Skin epidermis (tissue), 12 donors: ENCODE measurements around the gene CALCR.

Experiments
- H3K27ac ChIP-seq, 21 experiments: fragments of 200-600 bp; sonication (generic) in 11 of 21; one replicate each; pipeline ENCODE4 v1.5.0; 2020; ENCODE audit warnings: mild to moderate bottlenecking in 3 of 21, inconsistent platforms in 2 of 21, moderate library complexity in 2 of 21
- H3K4me3 ChIP-seq, 7 experiments: fragments of 200-600 bp; sonication (generic) in 2 of 7; one replicate each; pipeline ENCODE4 v1.5.0; 2020; ENCODE audit warnings: inconsistent platforms in 2 of 7, mild to moderate bottlenecking in 2 of 7, moderate library complexity in 1 of 7

The CALCR gene

DNA sequence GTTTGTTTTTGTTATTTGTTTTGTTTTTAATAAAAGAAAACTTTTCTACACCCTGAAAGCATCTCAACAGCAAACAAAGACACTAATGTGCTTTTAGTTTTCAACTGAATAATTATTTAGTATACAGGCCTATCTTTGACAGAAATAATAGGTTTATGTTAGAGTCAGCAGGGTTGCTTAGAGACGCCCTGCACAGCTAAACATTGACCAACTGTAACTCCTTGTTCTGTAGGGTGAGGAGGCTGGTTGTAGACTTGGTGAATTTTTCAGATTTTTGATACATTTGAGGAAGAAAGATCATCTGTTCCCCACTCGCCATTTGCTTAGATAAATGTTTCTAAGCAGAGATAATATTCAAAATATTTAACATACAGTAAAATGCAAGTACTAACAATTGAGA is 103.1 kb downstream of the CALCR start:
- no peak overlapping the region for H3K27ac ChIP-seq
- no peak overlapping the region for H3K4me3 ChIP-seq

- Histone ChIP-seq H3K27ac (no peak overlapping the region), H3K4me3 (no peak overlapping the region)
Observed at GRCh38 chr7:93463764-93464163, 110.8 kb downstream of the CALCR start.

DNA sequence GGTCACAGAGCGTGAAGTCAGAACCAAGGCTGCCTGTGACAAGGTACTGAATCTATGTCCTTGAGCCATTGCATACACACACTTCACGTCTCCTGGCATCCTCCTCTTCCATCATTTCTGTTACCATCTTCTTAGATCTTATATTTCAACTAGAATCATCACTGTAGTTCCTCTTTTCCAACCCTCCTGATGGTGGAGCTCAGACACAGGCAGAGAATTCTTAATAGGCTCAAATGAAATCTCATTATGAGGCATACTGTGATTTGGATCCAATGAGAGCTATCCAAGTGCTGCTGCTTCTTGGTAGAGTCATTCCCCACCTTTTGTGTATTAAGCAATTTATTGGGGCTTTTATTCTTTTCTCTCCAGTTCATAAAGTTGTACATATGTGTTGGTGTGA is 113.2 kb downstream of the CALCR start:
- Histone ChIP-seq H3K27ac (no peak overlapping the region), H3K4me3 (no peak overlapping the region)

GRCh38 chr7:93453262-93453661 is 121.3 kb downstream of the CALCR start:
- Histone ChIP-seq H3K27ac (no peak overlapping the region), H3K4me3 (no peak overlapping the region)

- no peak overlapping the region for H3K4me3 ChIP-seq
- no peak overlapping the region for H3K27ac ChIP-seq
Observed at GRCh38 chr7:93448176-93448575, 126.3 kb downstream of the CALCR start.

GRCh38 chr7:93447509-93447908 is 127.0 kb downstream of the CALCR start:
- H3K27ac ChIP-seq, result no peak overlapping the region
- H3K4me3 ChIP-seq, result no peak overlapping the region

GRCh38 chr7:93442478-93443224 is 131.9 kb downstream of the CALCR start:
- Histone ChIP-seq H3K4me3 (no peak overlapping the region), H3K27ac (no peak overlapping the region)

DNA sequence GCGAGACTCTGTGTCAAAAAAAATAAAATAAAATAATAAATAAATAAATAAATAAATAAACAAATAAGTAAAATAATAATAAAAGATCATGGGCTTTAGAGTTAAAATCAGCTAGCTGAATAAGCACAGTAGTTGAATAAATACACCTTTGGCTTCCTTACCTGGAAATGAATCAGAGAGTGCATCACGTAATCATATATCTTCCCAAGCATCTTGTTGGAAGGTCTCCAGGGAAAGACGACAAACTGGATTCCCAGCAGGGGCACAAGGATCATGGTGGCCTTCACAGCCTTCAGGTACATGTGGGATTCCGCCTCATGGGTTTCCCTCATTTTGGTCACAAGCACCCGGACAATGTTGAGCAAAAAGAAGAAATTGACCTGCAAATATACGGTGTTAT is 138.7 kb downstream of the CALCR start:
- Histone ChIP-seq H3K4me3 (no peak overlapping the region), H3K27ac (no peak overlapping the region)

GRCh38 chr7:93432130-93432529 is 142.4 kb downstream of the CALCR start:
- Histone ChIP-seq H3K4me3 (no peak overlapping the region), H3K27ac (no peak overlapping the region)

GRCh38 chr7:93430917-93431588 is 143.5 kb downstream of the CALCR start:
- no peak overlapping the region for H3K4me3 ChIP-seq

DNA sequence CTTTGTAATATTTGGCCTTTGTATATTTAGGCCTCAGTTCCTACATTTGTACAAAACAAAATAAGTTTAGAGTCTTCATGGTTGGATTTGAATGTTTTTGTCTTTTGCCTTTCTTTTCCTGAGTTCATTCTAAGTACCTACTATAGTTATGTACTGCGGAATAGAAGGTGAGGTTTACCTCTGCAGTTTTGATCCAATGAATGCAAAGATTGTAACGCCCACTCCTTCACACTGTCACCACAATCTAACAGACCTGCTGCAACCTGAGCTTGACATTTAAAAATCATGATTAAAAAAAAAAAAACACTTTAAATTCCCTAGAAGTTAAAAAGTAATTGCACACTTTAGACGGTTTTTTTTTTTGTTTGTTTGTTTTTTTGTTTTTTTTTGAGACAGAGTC is 145.0 kb downstream of the CALCR start:
- H3K27ac ChIP-seq, result no peak overlapping the region
- H3K4me3 ChIP-seq, result no peak overlapping the region

More at GRCh38 chr7:93430917-93431588, 143.5 kb downstream of the CALCR start:
- H3K27ac ChIP-seq, result no peak overlapping the region

- no peak overlapping the region for H3K27ac ChIP-seq
- no peak overlapping the region for H3K4me3 ChIP-seq
Observed at GRCh38 chr7:93427107-93427506, 147.4 kb downstream of the CALCR start.

- no peak overlapping the region for H3K4me3 ChIP-seq
- no peak overlapping the region for H3K27ac ChIP-seq
Observed at GRCh38 chr7:93426155-93426696, 148.3 kb downstream of the CALCR start.

DNA sequence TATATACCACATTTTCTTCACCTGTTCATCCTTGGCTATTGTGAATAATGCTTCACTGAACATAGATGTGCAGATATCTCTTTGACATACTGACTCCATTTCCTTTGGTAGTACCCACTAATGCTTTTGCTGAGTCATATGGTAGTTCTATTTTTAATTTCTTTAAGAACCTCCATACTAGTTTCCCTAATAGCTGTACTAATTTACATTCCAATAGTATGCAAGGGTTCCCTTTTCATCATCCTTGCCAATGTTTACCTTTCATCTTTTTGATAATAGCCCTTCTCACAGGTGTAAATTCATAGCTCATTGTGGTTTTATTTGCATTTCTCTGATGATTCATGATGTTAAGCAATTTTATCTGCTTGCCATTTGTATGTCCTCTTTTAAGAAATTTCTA is 159.9 kb downstream of the CALCR start:
- no peak overlapping the region for H3K4me3 ChIP-seq
- H3K27ac ChIP-seq, result no peak overlapping the region

DNA sequence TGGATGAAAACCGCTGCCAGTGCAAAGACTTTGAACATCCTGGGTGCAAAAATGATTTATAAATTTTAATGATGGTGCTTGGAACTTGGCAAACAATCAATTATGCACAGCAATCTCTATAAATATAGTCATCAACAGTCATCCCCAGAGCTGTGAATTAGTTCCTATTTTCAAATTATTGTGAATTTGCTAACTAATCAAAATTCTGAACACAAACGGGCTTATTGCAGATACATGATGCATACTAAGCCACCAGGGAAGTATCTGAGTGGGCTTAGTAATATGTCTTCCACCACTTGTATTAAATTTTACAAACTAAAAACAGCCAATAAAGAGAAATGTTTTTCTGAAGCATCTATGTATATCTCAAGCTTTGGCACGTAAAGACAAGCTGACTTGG is 165.2 kb downstream of the CALCR start:
- no peak overlapping the region for H3K4me3 ChIP-seq
- H3K27ac ChIP-seq, result no peak overlapping the region

- no peak overlapping the region for H3K4me3 ChIP-seq
- H3K27ac ChIP-seq, result no peak overlapping the region
Observed at GRCh38 chr7:93407239-93407638, 167.3 kb downstream of the CALCR start.

DNA sequence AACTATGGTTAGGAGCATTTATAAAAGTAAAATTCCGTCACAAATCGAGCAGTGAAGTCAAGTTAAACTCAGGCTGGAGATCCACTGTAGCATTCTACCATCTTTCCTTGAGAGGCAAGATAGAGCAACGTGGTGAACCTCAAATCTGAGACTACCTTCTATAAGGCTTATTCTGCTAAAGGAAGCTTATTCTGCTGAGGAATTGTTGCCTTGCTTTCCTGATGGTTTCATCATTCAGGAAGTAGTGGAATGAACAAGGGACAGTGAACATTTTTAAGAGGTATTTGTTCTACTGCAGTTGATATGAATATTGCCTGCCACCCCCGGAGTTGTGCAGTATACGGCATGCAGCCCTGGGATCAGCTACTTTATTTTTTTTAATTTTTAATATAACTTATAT is 171.6 kb downstream of the CALCR start:
- no peak overlapping the region for H3K27ac ChIP-seq

DNA sequence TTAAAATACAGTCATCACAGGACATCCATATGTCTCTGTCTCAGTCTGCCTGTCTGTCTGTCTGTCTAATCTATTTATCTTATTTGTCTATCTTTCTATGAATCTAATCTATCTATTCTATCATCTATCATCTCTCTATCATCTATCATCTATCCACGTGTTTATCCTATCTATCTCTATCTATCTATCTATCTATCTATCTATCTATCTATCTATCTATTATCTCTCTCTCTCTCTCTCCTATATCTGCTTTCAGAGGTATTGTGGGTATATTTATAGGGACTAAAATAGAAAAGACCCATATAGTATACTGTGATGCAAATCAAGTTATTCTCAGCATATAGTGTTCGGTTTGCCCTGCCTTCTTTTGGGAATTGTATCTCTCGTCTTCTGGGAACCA is 174.9 kb downstream of the CALCR start:
- no peak overlapping the region for H3K27ac ChIP-seq
- H3K4me3 ChIP-seq, result no peak overlapping the region

More for the DNA sequence above, 171.6 kb downstream of the CALCR start:
- H3K4me3 ChIP-seq, result no peak overlapping the region

GRCh38 chr7:93392984-93393383 is 181.5 kb downstream of the CALCR start:
- Histone ChIP-seq H3K27ac (no peak overlapping the region), H3K4me3 (no peak overlapping the region)

DNA sequence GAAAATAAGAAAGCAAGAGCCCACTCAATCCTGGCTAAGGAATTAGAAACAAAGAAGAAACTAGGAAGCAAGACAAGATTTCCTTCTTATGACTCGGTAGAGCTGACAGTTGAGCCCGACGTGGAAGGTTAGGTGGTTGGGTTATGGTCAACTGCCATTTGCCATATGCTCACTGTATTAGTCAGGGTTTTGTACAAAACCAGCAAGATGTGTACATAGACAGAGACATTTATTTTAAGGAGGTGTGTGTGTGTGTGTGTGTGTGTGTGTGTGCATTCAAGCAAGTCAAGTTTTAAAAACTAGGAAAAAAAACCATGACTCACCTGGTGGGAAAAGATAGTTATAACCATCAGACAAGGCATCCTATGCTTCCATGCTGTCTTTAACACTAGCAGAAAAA is 183.9 kb downstream of the CALCR start:
- H3K4me3 ChIP-seq, result no peak overlapping the region
- H3K27ac ChIP-seq, result no peak overlapping the region

DNA sequence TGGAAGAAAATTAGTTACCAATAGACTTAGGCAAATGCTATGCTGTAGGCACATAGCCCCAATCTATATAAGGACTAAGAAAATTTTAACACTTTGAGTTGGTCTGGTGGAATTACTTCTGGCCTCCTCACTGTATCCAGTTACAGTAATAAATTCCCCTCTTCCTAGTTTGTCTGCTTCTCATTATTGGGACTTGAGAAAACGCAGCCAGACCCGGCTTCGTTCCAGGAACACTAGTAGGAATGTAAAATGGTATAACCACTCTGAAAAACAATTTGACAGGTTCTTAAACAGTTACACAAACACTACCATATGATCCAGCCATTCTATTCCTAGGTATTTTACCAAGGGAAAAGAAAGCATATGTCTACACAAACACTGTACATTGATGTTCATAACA is 192.2 kb downstream of the CALCR start:
- no peak overlapping the region for H3K27ac ChIP-seq
- H3K4me3 ChIP-seq, result no peak overlapping the region
